Hindlimb muscle (tissue), 1 donor: ENCODE results near the gene PPP3R2. TPM values are rescaled to one million over a fixed set of nuclear protein-coding genes. Genes with fewer than 3 reads are reported as not detected.
"Not testable (repeated sequence)": the region's sequence is repeated elsewhere in the genome, so short reads cannot be mapped to it uniquely, and the experiment has no call there.

Source experiments
- DNase-seq: peaks from one replicate; pipeline ENCODE4 v3.0.0-alpha.2; 2013
- polyA plus RNA-seq: library from polyadenylated mRNA; unstranded; fragments of 120-200 nt; gene quantifications from one replicate; pipeline ENCODE4 v1.2.1, GENCODE V29; 2013; ENCODE audit not compliant: insufficient read length

Gene PPP3R2
- polyA plus RNA-seq, result not detected

- no peak for DNase-seq
Observed at GRCh38 chr9:101594796-101595195, at the start of gene PPP3R2. Gene PPP3R2 (minus strand): TSS chr9:101594969. CDS start chr9:101594921, 48 bp downstream.

- no peak for DNase-seq
Observed at GRCh38 chr9:101639785-101640665, 45.3 kb upstream of the PPP3R2 start.

- DNase-seq, result no peak
Observed at GRCh38 chr9:101639311-101639710, 44.5 kb upstream of the PPP3R2 start.

GRCh38 chr9:101636247-101636646, 41.5 kb upstream of the PPP3R2 start:
- no peak for DNase-seq

- no peak for DNase-seq
Observed at GRCh38 chr9:101635473-101635872, 40.7 kb upstream of the PPP3R2 start.

GRCh38 chr9:101634741-101635409, 40.1 kb upstream of the PPP3R2 start:
- DNase-seq, result no peak

- no peak for DNase-seq
Observed at GRCh38 chr9:101632611-101633010, 37.8 kb upstream of the PPP3R2 start.

GRCh38 chr9:101631892-101632291, 37.1 kb upstream of the PPP3R2 start:
- no peak for DNase-seq

- no peak for DNase-seq
Observed at GRCh38 chr9:101629636-101630035, 34.9 kb upstream of the PPP3R2 start.

- DNase-seq, result peak; percentile 6
Observed at GRCh38 chr9:101628173-101628572, 33.4 kb upstream of the PPP3R2 start.

GRCh38 chr9:101626295-101626694, 31.5 kb upstream of the PPP3R2 start:
- no peak for DNase-seq

- no peak for DNase-seq
Observed at GRCh38 chr9:101625876-101626275, 31.1 kb upstream of the PPP3R2 start.

GRCh38 chr9:101620452-101620851, 25.7 kb upstream of the PPP3R2 start:
- no peak for DNase-seq

GRCh38 chr9:101618698-101619097, 23.9 kb upstream of the PPP3R2 start:
- no peak for DNase-seq

GRCh38 chr9:101605547-101605946, 10.8 kb upstream of the PPP3R2 start:
- no peak for DNase-seq

- no peak for DNase-seq
Observed at GRCh38 chr9:101604296-101604695, 9.5 kb upstream of the PPP3R2 start.

- DNase-seq, result peak; percentile 32
Observed at GRCh38 chr9:101601904-101602765, 7.4 kb upstream of the PPP3R2 start.

GRCh38 chr9:101593345-101593744, 1.4 kb downstream of the PPP3R2 start:
- no peak for DNase-seq

GRCh38 chr9:101592788-101593187, 2.0 kb downstream of the PPP3R2 start:
- DNase-seq, result no peak

- DNase-seq, result no peak
Observed at GRCh38 chr9:101591787-101592446, 2.9 kb downstream of the PPP3R2 start.

GRCh38 chr9:101590901-101591300, 3.9 kb downstream of the PPP3R2 start:
- no peak for DNase-seq

GRCh38 chr9:101590074-101590473, 4.7 kb downstream of the PPP3R2 start:
- DNase-seq, result not testable (repeated sequence)
